Activated T-helper 9 cell treated with anti-CD3 and anti-CD28 coated beads, Interleukin-2, amount 50 U/mL, for 16 hours (primary cell): Measurements from ENCODE around the gene CDH4.

ENCODE experiments used
- DNase-seq: peaks from one replicate; pipeline ENCODE4 v3.0.0-alpha.2; 2020; ENCODE audit warnings: low read depth

Gene CDH4

GRCh38 chr20:61719691-61720347, 467.8 kb downstream of the CDH4 start:
- peak; percentile 3 for DNase-seq

- DNase-seq = no peak
These were observed 468.3 kb downstream of the CDH4 start for GRCh38 chr20:61720348-61720696.

GRCh38 chr20:61722146-61722678, 470.2 kb downstream of the CDH4 start:
- DNase-seq = no peak

DNA sequence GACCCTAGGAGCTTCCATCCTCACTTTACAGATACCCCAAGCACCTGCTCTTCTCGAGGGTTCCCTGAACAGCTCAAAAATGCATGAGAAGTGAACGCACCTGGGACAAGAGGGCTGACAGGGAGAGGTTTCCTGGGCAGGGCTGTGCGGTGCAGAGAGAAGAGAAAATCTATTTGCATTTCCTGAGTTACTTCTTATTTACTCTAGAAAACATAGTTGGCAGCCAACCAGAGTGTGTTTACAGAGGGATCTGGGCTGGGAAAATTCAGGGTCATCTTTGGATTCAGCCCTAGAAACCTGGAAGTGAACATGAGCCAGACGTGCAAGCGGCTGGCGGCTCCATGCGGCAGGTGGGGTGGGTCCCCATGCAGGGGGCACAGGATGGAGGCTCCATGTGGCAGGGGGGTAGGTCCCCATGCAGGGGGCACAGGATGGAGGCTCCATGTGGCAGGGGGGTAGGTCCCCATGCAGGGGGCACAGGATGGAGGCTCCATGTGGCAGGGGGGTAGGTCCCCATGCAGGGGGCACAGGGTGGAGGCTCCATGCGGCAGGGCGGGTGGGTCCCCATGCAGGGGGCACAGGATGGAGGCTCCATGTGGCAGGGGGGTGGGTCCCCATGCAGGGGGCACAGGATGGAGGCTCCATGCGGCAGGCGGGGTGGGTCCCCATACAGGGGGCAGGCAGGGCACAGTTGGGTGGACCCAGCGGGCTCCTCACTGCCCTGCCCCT, 471.6 kb downstream of the CDH4 start:
- DNase-seq = no peak

DNA sequence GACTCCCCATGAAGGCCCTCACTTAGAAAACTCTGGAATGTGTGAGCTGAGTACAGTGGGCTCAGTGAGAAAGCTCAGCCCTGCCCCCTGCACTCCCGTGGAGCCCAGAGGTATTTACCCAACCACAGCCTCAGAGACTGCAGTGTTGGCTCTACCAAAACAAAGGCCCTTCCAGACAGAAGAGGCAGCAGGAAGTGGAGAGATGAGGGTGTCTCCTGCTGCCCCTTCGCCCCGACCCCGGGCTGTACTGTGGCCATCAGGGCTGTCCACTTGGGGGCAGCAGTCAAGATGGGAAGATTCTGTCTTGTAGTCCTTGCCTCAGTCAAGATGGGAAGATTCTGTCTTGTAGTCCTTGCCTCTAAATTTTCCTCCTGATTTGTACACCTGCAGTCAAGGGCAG, 472.3 kb downstream of the CDH4 start:
- DNase-seq = no peak

- no peak for DNase-seq
These were observed 473.1 kb downstream of the CDH4 start for GRCh38 chr20:61725145-61725544.

GRCh38 chr20:61725966-61726365, 473.9 kb downstream of the CDH4 start:
- DNase-seq = no peak

- no peak for DNase-seq
These were observed 474.9 kb downstream of the CDH4 start for GRCh38 chr20:61726979-61727378.

DNA sequence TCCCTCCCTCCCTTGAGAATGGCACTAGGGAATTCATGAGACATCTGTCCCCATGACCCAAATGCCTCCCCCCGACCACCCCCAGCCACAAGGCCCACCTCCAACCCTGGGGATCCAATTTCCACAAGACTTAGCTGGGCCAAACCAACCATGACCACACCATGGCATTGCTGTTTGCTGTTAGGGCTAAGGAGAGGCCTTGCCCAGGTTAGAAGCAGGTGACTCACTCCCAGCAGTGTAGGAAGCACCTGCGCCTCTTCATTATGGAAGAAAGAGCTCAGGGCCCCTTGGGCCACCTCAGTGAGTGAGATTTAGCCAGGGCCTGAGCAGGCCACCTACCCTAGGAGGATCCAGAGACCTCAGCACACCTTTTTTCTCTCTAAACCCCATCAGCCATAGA, 475.7 kb downstream of the CDH4 start:
- DNase-seq = no peak

DNA sequence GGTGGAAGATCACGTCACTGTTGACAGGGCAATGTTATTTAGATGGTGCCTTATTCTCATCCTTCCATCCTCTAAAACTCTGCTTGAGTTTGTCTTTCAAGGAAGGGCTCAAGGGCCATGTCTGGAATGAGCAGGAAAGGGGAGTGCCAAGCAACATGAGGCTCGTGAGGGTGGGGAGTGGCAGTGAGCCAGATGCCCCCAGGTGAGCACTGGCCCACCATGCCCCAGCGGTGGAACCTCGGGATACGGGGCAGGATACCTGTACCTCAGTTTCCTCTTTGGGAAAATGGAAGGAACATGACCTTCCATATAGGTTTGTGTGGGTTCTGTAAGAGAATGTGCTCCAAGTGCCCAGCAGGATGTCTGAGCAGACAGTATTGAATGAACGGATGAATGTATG, 476.3 kb downstream of the CDH4 start:
- no peak for DNase-seq

DNA sequence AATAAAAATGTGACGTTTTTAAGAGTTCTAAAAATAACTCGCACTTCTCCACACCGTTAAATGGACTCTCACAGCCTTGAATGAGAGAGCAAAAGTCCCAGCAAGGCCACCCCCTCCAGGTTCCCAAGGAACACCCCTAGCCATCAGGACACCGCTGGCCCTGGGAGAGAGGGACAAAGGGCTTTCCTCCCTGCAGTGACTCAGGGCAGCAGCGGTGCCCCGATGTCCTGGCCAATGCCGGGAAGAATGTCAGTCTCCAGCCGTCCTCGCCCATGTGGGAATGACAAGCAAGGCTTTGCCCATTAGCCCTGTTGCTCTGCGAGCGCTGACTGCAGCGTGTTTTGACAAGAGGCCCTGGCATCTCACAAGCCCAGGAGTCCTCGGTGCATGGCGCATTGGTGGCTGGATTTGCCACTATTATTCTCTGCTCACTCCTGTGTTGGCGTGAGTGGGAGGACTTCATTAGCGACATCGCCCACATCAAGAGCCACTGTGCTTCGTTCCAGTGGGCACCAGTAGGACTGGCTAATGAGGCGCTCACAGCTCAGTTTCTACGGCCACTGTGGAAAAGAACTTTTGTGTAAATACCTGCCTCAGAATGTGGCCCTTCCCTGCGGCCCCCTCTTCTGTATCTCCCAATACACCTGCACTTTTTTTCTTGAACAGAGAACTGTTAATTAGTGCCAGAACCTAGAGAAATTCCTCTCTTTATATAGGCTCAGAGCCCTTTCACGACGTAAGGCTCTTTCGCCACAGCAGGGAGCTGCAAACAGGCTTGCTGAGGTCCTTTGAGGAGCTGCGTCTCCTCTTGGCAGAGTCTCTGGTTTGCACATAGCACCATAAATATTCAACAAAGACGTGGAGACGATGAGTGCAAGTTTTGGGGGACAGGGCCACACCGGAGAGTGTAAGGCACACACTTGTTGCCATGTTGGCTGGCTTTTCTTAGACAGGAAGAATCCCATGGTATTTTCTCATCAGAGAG, 477.0 kb downstream of the CDH4 start:
- DNase-seq = no peak

DNA sequence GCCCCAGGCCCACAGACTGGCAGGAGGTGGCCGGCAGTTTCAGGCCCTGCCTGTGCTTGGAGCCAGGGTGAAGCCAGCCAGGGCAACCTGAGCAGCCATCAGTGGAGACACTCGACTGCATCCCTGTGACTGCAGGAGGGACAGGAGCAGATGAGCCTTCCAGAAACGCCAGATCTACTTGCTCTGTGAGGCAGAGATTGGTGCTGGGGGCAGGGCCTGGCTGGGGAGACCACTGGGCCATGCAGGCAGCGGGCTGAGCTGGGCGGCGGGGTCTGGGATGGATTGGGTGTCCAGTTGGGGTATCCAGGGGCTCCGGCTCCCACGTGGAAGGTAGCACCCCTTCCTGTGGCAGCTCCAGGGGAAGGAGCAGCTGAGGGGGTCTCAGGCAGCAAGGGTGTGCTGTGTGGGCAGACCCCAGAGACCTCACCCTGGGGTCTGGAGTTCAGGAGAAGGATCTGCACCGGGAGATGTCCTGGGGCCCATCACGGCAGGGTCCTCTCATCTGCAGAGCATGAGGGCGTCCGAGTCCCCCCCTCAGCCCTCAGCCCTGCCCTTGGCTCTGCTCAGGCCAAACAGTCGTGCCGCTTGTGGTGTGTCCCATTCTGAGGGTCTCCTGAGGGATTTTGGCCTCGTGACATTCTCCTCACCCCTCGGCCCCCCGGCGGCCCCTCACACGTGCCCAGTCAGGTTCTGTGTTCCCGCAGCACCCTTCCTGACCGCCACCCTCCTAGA, 478.7 kb downstream of the CDH4 start:
- no peak for DNase-seq

GRCh38 chr20:61731363-61732181, 479.5 kb downstream of the CDH4 start:
- no peak for DNase-seq

- no peak for DNase-seq
These were observed 480.6 kb downstream of the CDH4 start for GRCh38 chr20:61732511-61733210.

GRCh38 chr20:61733216-61733615, 481.2 kb downstream of the CDH4 start:
- DNase-seq = no peak

- no peak for DNase-seq
These were observed 482.1 kb downstream of the CDH4 start for GRCh38 chr20:61733891-61734732.

- DNase-seq = no peak
These were observed 482.9 kb downstream of the CDH4 start for GRCh38 chr20:61734733-61735502.

DNA sequence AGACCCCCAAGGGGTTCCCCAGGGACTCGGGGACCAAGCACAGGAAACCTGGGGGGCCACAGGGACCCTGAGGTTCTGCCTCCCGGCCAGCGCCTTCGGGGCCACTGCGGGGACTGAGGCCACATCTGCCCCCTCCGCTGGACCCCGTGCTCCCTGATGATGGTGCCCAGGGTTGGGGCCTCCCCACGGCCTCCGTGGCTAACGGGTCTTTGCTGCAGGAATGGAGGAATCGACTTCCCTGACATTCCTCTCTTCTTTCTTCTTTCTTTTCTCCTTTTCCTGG, 483.4 kb downstream of the CDH4 start:
- DNase-seq = no peak
